ENCODE data around the gene GEMIN2. TPM values are rescaled to one million over a fixed set of nuclear protein-coding genes. Genes with fewer than 3 reads are reported as not detected.
"Not testable (repeated sequence)": the region's sequence is repeated elsewhere in the genome, so short reads cannot be mapped to it uniquely, and the experiment has no call there.

GEMIN2 gene, protein sequence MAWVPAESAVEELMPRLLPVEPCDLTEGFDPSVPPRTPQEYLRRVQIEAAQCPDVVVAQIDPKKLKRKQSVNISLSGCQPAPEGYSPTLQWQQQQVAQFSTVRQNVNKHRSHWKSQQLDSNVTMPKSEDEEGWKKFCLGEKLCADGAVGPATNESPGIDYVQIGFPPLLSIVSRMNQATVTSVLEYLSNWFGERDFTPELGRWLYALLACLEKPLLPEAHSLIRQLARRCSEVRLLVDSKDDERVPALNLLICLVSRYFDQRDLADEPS
- 58.9 and 78.3 TPM in 2 replicates for total RNA-seq (2014; rRNA removed; shearing (Covaris generic))

DNA sequence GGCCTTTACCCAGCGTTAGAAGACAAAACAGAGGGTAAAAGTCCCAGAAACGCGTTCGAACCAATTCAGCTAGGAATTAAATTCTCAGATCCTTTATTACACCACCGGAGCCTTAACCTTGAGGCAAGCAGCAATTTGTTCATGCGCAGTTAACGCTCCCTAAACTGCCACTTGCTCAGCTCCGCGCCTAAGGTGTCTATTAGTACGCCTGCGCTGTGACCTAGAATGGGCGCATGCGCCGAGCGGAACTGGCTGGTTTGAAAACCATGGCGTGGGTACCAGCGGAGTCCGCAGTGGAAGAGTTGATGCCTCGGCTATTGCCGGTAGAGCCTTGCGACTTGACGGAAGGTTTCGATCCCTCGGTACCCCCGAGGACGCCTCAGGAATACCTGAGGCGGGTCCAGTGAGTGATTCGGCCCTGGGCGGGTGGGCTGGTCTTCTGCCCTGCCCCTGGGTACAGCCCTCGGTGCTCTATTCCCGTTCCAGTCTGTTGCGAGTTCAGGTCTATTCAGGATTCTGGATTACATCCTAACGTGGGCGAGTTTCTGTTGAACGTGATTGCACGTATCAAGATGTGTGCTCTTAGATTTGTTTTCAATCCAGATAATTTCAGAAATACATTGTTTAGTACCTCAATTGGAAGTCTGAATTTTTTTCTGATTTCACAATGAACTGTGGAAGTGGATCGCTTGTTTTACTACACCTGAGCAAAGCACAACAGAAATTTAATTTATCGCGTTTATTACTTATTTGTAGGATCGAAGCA is at the start of gene GEMIN2:
Gene GEMIN2 (plus strand): TSS at position 251 of the 766 bp plus-strand sequence. CDS start 16 bp downstream, at position 267.
- DNase-seq (ENCODE audit: low read depth): peak; percentile 95

DNA sequence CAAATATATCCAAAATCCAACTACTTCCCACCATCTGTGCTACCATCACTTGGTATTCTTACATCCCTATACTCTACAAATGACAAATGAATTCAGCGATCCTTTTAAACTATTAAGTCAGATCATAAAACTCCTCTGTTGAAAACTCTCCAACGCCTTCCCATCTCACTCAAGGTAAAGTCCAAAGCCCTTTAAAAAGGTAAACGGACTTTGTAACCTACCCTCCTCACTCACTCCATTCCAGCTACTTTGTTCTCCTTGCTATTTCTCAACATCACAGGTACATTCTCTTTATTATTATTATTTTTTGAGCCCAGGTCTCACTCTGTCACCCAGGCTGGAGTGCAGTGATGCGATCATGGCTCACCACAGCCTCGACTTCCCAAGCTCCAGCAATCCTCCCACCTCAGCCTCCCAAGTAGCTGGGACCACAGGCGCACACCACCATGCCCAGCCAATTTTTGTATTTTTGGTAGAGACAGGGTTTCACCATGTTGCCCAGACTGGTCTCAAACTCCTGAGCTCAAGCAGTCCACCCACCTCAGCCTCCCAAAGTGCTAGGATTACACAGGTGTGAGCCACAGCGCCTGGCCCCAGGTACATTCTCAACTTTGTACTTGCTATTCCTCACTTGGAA is 44.8 kb upstream of the GEMIN2 start:
- not testable (repeated sequence) for DNase-seq (ENCODE audit: low read depth)

DNA sequence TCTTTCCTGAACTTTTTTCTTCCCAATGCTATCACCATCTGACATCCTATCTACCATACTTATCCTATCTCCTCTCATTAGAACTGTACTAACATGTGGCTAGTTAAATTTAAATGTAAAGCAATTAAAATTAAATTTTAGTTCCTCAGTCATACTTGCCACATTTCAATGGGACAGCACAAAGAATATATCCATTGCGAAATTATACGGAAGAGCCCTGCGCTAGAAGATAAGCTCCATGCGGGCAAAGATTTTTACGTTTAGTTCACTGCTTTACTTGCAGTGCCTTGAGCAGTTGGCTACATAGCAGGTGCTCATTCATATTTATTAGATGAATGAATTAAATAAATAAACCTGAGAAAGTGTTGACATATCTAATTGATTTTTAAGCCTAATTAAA is 44.2 kb upstream of the GEMIN2 start:
- no peak for DNase-seq (ENCODE audit: low read depth)

DNA sequence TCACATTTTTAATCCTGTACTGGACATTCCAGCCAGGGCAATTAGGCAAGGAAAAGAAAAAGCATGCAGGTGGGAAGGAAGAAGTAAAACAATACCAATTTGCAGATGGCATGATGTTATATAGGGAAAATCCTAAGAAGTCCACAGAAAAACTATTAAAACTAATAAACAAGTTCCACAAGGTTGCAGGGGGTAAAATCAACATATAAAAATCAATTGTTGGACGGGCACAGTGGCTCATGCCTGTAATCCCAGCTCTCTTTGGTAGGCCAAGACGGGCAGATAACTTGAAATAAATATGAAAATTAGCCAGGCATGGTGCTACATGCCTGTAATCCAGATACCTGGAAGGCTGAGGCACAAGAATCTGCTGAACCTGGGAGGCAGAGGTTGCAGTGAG is 43.0 kb upstream of the GEMIN2 start:
- DNase-seq (ENCODE audit: low read depth): no peak

DNA sequence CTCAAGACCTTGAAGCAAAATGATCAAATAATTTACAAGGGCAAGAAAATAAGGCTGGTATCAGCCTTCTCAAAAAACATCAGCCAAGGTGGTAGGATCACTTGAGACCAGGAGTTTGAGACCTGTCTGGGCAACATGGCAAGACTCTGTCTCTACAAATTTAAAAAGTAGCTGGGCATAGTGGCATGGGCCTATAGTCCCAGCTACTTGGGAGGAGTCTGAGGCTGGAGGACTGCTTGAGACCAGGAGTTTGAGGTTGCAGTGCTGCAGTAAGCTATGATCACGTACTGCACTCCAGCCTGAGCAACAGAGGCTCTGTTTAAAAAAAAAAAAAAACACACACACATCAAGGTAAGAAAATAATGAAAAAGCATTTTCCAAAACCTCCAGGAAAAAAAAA is 33.2 kb upstream of the GEMIN2 start:
- DNase-seq (ENCODE audit: low read depth): no peak

DNA sequence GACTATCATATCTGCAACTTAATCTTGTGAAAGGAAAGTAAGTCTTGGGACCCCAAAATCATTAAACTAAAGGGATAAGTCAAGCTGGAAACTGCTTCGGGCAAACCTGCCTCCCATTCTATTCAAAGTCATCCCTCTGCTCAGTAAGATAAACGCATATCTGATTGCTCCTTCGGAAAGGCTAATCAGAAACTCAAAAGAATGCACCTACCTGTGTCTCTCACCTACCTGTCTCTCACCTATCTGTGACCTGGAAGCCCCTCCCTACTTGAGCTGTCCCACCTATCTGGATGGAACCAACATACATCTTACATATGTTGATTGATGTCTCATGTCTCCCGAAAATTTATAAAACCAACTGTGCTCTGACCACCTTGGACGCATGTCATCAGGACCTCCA is 31.0 kb upstream of the GEMIN2 start:
- DNase-seq (ENCODE audit: low read depth): no peak

DNA sequence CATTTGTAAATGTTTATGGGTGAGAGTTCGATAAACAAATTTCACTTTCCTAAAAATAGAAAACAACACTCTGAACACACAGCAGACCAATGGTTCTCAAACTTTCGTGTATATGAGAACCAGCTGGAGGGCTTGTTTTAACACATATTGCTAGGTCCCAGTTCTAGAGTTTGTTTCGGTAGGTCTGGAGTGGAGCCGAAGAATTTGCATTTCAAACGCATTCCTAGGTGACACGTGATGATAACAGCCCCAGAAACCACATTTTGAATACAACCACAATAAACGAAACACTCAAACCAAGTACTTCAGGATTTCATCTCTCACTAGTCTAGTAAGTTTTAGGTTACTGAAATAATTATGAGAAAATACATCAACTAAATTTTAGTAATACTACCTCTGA is 28.2 kb upstream of the GEMIN2 start:
- DNase-seq (ENCODE audit: low read depth): peak; percentile 9

DNA sequence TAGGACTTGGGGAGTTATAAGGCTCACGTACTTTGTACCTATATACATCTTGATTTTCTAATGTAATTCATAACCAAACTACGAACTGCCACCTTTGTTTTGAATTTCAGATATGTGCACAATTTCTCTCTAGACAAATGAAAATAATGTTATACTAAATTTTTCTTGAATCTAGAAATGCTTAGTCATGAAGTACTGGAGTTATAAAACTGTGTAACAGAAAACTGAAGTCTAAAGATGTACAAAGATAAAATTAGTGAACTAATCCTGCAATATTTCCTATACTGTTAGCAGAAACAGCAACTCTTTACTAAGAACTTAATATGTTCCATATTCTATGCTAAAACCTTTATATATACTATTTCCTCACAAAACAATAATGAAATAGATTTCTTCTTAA is 26.6 kb upstream of the GEMIN2 start:
- no peak for DNase-seq (ENCODE audit: low read depth)

DNA sequence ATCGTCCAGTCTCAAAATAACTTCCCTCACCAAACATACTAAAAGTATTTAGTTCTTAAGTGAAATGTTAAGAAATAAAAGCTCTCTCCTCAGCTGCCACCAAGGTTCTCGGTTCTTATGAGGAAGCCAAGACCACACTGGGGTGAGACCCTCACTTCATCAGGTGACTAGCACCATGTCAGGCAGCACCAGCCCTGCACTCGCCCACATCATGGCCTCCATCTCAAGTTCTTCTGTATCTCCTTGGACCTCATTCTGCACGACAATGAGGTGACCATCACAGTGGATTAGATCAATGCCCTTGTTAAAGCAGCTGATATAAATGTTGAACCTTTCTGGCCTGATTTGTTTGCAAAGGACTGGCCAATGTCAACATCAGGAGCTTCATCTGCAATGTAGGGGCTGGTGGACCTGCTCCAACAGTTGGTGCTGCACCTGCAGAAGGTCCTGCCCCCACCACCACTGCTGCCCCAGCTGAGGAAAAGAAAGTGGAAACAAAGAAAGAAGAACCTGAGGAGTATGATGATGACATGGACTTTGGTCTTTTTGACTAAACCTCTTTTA is 23.5 kb upstream of the GEMIN2 start:
- DNase-seq (ENCODE audit: low read depth): no peak

DNA sequence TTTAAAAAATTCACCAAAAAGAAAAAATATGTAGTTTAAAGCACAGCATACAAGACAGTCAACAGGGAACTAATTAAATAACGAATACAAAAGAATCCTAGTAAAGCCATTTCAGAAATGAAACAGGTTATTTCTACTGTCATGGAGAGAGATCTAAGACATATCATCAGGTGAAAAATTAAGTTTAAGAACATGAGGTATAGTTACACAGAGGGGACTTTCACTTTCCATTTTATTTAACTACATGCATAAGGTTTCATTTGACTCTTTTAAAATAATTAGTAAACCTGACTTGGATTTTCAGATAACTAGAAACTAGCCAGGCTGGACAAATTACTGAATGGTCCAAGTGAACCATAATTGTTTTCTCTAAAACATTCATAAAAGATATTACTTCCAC is 22.4 kb upstream of the GEMIN2 start:
- no peak for DNase-seq (ENCODE audit: low read depth)

DNA sequence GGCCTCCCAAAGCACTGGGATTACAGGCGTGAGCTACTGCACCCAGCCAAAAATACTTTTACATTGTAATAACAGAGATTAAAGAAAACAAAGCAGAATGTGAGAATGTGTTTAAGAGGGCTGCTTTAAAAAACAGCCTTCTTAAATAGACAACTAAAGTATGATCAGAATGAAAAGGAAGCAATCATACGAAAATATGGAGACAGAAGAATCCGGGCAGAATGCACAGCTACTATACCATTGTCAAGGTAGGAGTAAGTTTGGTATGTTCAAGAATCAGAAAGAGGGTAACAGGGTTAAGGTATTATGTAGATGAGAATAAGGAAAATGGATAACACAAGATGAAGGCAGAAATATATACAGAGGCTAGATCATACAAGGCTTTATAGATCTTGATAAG is 19.6 kb upstream of the GEMIN2 start:
- DNase-seq (ENCODE audit: low read depth): no peak

DNA sequence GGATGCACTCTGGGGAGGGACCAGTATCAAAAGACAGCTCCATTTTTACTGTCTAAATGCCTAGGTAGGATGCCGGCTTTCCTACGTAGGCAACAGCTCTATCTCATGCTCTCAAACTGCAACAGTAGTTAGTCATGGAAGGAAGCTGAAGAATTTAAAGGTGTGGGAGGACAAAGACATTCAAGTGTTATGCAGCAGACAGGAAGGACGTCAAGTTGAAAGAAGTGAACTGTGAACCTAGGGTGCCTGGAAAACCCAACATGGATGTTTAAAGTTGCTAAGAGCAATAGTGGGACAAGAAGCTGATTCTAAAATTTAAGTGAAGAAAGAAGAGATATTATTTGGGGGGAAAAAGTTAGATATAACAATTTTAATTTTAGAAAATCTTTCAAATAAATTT is 17.0 kb upstream of the GEMIN2 start:
- no peak for DNase-seq (ENCODE audit: low read depth)

DNA sequence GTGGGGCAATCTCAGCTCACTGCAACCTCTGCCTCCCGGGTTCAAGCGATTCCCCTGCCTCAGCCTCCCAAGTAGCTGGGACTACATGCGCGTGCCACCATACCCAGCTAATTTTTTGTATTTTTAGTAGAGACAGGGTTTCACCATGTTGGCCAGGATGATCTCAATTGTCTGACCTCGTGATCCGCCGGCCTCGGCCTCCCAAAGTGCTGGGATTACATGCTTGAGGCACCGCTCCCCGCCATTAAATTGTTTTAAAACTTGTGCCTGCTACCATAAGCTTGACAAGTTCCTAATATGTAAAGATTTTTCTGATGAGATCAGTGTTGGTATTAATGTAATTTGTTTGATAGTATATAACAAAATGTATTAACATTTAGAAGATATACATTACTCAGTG is 14.9 kb upstream of the GEMIN2 start:
- DNase-seq (ENCODE audit: low read depth): not testable (repeated sequence)

DNA sequence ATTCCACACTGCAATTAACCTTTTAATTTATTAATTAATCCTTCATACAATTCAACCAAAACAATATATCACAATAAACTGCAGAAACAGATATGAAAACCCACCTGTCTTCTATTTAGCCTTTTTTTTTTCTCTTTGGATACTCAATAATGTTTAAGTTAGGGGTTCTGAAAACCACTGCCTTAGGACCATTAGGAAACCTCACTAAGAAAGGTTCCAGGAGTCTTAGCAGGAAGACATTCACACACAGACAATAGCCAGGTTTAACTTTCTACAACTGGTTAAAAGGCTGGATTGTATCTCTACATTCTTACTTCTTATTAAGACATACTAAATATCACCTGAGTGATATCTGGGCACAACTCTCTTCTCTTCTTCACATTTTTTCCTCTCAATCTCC is 14.4 kb upstream of the GEMIN2 start:
- DNase-seq (ENCODE audit: low read depth): no peak

DNA sequence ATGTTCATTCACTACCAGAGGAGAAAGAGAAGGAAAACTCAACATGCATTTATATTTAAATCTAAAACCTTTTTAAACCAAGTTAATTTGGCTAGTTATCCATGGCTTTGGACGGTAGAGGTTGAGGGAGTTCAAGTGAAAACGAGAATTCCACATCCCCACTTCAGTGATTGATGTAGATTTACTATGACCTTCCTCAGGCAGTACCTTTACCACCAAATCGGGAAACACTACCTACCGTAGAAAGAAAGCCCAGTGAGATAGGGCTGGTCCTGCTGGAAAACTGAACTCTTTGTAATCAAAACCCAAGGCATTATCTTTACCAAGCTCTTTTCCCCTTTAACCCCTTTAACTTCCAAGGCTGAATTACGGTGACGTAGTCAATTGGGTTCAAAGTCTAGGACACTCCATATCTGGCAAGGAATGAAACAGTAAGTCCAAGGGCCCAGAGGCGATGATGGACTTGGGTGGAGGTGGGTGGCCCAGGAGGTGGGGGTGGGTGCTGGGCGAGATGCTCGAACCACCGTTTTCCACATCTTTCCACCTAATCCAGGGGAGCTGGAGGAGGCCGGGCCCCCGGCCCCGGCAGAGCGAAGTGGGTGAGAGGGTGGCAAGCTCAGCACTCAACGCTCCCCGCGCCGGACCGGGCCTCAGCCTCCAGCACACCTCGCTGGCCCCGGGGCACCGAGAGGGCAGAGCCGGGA is 11.7 kb upstream of the GEMIN2 start:
- peak; percentile 60 for DNase-seq (ENCODE audit: low read depth)

DNA sequence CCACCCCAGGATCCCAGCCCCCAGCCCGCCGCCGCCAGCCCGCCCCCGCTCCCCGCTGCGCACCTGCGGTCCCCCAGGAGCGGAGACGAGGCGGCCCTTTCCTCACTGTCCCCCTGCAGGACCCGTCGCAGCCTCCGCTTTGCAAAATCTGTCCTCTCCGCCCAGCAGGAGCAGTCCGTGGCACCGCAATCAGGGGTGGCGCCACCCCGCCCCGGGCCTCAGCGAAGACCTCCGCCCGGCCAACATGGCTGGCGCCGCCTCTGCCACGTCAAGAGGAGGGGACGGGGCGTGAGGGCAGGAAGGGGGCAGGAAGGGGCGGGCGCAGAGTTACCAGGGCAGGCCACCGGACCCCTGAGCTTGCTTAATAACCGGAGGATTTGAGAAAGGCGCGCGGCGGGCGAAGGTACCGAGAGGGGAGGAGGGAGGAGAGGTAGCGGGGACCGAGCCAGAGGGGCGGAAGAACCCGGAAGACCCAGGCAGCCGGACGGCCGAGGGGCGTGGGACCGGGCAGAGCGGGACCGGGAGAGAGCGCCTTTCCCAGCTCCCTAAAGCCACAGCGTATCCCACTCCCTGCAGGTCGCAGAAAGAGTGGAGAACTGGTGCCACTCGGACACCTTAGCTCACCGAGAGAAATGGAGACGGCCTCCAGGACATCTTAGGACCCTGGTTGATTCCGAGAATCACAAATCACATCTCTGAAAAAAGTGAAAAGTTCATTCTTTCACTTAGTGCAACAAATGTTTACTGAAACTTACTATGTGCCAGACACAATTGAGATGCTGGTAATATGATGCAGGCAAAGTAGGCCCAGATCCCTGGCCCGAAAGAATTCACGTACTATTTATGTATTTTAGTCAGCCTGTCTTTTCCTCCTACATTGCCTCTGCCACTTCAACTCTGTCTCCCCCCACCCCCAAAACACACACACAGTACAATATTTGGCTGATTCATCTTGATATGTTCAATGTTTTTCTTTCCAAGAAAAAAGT is 10.9 kb upstream of the GEMIN2 start, which contains the start of gene SEC23A:
Gene SEC23A (minus strand): TSS at position 267 of the 989 bp plus-strand sequence. CDS start 7,117 bp downstream, outside the sequence.
- DNase-seq (ENCODE audit: low read depth): peak; percentile 89

DNA sequence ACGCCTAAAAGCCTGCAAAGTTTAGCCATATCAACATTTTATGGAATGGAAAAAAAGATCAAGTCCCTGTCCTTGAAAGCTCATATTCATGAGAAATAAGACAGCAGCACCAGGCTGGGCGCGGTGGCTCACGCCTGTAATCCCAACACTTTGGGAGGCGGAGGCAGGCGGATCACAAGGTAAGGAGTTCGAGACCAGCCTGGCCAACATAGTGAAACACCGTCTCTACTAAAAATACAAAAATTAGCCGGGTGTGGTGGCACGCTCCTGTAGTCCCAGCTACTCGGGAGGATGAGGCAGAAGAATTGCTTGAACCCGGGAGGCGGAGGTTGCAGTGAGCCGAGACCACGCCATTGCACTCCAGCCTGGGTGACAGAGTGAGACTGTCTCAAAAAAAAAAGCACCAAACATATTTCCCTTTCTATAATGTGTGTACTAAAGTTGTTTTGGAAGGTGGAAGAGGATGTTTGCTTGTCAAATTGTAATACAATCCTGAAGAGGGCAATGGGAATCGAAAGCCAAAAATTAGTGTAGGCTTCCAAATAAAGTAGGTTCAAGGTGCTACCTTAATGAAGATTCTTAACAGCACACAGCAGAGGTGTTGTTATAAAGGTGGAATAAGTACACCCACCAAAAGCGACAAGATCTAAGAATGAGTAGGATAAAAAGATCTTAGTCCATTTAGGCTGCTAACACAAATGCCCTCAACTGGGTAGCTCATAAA is 9.9 kb upstream of the GEMIN2 start:
- not testable (repeated sequence) for DNase-seq (ENCODE audit: low read depth)

DNA sequence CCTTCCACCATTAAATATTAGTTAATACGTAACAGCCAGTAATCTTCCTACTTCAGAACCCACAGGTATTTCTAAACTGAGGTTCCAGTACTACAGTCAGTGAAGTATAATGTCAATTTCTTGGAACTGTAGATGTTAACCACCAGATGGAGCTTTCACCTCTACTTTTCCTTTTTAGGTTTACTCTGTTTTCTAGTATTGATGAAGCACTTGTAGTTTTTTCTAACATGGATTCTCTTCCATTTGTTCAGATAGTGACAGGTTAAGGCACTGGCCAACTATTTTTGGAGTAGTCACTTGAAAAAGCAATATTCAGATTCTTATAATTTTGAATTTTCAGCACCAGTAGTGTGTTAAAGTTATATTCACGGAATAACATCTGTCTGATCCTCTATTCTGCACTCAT is 6.5 kb upstream of the GEMIN2 start:
- peak; percentile 50 for DNase-seq (ENCODE audit: low read depth)

DNA sequence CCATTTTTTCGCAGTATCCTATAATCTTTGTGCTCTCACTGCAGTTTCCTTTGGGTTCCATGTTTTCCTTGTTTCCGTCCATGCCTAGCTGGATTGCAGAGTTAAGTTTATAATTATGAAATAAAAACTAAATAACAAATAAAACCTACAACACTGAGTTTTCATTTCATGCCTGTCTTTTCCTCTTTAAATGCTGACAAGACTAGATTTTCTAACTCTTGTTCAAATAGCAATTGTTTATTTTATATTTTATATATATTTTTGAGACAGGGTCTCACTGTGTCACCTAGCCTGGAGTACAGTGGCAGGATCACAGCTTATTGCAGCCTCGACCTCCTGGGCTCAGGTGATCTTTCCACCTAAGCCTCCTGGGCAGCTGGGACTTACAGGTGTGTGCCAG is 5.3 kb upstream of the GEMIN2 start:
- DNase-seq (ENCODE audit: low read depth): no peak

All from M059J (cell line).